KG1 (cell line): ENCODE results near the gene KLHL25.
"Not testable (repeated sequence)": the region's sequence is repeated elsewhere in the genome, so short reads cannot be mapped to it uniquely, and the experiment has no call there.

ENCODE experiments used
- DNase-seq: peaks from one replicate; lab custom pipeline; 2025; lab: John Stamatoyannopoulos, UW

The KLHL25 gene

GRCh38 chr15:85802617-85803016, 7.9 kb upstream of the KLHL25 start:
- not testable (repeated sequence) for DNase-seq

DNA sequence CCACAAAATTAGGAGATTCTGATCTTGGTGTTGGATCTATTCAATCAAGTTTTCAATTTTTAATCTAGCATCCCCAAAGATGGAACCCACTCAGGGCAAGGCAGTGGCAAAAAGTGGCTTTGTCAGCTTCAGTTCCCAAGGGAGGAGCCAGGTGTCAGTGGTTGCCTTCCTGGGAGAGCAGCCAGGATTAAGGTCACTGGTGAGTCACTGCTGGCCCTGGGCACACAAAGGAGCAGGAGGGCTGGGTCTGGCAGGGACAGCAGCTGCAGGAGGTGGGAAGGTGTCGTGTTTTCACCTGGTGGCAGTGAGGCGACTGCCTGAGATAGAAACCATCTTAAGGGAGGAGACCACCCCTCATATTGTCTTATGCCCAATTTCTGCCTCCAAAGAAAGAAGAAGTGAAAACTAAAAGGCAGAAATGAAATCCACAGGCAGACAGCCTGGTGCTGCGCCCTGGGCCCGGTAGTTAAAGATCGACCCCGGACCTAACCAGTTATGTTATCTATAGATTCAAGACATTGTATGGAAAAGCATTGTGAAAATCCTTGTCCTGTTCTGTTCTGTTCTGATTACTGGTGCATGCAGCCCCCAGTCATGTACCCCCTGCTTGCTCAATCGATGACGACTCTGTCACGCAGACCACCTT, 5.9 kb upstream of the KLHL25 start:
- DNase-seq = no peak

DNA sequence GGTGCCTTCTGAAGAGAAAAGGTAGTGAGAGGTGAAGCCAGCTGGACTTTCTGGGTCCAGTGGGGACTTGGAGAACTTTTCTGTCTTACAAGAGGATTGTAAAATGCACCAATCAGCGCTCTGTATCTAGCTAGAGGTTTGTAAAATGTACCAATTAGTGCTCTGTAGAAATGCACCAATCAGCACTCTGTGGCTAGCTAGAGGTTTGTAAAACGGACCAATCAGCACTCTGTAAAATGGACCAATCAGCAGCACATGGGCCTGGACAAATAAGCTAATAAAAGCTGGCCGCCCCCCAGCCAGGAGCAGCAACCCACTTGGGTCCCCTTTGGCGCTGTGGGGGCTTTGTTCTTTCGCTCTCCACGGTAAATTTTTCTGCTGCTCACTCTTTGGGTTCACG, 1.6 kb upstream of the KLHL25 start:
- not testable (repeated sequence) for DNase-seq

- DNase-seq = no peak
Measured at GRCh38 chr15:85795337-85796305, 896 bp upstream of the KLHL25 start.

GRCh38 chr15:85793641-85794597, 806 bp downstream of the KLHL25 start:
- no peak for DNase-seq

DNA sequence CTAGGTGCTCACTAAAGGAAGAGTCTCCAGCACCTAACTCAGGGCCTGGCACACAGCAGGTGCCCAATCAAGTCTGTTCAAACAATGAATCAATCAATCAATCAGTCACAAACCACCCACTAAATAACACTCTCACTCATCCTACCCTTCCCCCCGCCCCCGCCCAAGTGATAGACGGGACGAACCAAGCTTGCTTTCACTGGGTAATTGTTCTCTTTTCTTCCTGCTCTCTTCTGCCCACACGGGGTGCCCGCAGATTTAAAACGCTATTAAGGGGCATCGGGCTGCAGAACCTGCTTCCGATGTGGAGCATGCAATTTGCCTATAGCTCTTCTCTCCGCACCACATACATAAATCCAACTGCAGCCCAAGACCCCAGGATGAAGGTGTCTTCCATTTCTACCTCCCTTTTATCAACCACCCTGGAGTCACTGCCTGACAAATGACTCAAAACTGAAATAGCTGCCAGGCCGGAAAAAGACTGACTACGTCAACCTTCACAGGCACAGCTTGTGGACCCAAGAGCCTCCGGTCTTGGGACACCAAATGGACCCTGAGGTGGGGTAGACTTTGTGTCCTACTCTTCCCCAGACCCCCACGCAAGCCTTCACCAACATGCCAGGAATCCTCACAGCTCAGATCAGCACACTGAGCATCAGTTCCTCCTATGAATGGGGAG, 1.7 kb downstream of the KLHL25 start:
- DNase-seq = no peak

DNA sequence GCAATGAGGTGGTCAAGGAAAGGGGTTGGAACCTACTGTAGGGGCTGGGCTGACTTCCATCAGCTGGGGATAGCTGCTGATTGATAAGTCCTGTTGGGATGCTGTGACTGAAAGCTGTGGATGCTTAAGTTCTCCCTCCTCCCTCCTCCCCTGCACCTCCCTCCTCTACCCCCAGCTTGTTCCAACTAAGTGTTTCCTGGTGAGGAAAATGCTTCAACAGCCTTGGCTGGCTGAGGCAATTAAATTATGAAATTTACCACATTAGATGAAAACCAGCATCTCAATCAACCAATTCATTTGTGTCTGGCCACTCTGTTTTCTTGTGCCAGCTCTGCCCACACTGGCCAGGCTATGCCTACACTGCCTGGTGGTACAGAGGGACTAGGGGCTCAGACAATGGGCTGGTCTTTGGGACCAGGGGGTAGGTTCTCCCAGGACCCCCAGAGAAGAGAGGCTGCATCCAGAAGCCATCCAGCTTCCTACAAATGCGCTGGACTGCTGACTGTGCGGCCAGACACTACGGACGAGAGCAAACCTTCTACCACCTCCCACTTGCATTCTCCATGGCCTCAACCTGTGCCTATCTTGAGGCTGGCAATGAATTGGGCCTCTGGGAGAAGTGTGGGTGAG, 2.5 kb downstream of the KLHL25 start:
- no peak for DNase-seq

DNA sequence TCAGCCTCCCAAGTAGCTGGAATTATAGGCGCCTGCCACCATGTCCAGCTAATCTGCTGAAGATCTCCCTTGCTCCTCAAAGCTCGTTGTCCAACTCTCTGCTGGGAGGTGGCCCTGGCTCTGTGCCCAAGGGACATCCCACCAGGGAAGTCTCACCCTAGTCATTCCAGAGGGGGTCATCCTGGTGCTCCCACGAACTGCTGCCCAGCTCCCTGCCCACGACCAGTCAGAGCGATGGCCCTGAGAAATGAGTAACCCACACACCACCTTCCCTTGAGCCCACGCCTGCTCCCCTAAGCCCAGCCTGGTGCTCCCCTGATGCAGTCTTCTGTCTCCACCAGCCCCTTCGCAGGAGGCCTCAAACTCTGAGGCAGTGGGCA, 5.2 kb downstream of the KLHL25 start:
- no peak for DNase-seq

DNA sequence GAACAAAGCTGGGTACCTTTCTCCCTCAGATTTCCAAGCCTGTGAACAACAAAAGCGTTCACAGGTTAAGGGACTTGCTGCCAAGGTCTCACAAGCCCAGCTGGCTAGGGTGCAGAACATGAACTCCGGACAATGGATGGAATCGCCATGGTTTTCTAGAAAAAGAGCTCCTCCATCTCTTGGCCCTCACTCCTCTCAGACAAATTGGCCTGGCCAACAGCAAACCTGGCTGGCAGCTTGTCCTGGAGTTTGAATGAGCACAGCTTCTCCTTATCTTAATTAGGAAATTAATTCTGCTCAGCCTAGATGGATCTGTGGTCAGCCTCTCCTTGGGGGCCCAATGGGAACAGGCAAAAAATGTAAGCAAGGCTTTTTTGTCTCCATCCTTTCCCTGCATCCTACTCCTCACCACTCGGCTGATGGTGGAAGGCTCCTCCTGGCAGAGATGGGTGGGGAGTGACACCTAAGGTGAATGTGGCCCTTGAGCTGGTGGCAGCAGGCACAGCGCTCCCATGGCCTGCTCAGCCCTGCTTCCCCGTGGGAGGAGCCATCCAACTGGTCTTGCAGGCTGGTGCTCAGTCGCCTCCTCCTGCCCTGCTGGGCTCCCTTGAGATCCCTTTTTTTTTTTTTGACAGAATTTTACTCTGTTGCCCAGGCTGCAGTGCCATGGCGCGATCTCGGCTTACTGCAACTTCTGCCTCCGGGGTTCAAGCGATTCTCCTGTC, 5.8 kb downstream of the KLHL25 start:
- no peak for DNase-seq

DNA sequence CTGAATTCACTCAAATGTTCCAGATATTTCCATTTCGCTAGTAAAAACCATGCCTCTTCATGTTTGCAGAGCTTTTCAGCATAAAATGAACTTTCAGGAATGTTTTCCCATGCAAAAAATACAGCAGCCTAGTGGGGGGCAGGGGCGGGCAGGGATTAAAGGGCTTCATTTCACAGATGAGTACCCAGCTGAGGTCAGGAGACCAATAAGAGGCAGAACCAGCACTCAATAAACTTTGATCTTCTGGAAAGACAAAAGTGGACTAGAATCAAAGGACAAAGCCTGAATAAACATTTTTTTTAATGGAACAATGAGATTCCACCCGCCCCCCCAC, 8.0 kb downstream of the KLHL25 start:
- DNase-seq = no peak

DNA sequence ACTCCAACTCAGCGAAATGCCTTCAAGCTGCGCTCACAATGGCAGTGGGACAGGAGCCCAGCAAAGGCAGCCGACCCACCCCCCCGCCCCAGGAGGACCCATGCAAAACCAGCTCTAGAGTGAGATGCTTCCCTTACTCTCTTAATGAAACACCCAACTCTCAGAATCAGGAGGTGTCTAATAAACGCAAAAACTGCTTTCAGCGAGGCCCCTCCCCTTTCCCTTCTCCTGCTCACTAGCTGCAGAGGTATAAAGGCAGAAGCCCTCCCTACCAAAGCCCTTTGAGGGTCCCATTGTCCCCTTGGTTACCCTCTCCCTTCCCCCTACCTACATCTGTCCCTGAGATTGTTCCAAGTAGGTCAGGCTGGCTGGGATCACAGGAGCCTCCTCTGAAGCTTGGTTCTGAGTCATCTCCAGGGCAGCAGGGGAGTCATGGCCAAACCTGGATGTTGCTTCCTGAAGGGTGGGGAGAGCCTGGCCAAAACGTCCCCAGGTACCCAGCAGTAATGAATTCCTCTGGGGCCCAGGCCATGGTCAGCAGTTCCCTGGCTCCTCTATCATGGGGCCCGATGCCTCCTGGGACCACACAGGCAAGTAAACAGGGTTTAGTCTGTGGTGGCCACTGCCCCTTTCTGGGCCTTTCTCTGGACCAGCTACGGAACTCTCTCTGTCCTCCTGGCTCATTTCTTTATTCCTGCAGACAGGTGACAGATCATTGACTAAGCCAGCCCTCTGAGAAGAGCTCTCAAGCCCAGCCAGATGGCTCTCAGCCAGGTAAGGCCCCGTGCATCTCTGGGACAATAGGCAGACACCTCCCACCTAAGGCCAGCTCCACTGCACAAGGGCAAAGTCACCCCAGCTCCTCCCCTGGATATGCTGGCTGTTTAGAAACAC, 8.6 kb downstream of the KLHL25 start:
- no peak for DNase-seq

DNA sequence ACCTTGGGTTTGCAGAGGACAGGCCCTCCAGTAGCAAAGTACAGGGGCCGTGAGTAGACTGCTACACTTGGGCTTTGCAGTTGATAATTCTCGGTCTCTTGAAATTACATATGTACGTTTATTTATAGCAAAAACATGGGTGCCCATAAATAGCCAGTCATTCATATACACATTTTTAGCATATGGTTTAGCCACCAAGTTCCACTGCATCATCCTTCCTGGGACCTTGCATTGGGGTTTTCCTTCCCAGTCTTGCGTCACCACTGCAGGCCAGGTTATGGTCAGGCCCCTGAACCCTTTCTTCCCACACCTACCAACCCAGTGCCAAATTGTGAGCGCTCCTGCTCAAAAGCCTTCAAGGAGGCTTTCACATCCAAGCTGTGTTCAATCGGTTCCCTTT, 12.7 kb downstream of the KLHL25 start:
- DNase-seq = no peak

DNA sequence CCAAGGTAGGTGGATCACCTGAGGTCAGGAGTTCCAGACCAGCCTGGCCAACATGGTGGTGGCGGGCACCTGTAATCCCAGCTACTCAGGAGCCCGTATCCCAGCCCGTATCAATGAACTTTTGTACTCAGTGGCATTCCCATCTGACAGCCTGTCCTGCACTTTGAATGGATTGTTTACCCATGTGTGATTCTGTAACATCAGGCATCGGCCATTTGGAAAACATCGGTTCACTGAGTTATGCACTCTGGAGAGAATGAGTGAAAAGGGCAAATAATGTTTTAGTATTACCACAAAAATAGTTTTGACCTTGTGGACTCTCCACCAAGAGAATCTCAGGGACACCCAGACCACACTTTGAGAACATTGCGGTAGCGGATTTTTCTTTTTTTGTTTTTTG, 13.6 kb downstream of the KLHL25 start:
- no peak for DNase-seq

DNA sequence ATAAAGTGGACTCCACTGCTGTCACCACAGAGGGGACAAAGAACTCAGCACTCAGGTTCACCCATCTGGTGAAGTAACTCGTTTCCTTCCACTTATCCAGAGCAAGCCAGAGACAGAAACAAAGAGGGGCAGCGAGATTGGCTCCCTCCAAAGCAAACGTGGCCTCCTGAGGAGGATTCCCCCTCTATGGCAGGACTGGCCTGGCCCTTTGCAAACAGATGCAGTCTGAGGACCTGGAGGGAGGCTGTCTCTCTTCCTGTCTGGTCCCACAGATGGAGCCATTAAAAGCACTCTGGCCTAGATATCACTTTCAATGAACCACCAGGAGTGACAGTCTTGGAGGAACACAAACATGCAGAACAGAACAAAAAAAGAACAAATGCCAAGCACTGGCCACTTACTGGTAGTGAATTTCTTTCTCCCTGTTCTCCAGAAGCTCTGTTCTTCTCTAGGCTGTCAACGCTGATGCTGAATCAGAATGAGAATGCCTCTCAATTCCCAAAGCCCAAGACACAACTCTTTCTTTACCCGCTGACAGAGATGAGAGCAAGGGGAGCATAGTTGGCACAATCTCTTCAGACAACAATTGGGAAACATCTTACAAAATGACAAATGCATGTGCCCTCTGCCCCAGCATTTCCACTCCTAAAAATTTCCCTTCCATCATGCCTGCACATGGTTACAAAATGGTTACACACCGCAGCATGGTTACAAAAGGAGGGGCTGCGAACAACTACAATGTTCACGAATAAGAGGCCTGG, 14.3 kb downstream of the KLHL25 start:
- DNase-seq = no peak

DNA sequence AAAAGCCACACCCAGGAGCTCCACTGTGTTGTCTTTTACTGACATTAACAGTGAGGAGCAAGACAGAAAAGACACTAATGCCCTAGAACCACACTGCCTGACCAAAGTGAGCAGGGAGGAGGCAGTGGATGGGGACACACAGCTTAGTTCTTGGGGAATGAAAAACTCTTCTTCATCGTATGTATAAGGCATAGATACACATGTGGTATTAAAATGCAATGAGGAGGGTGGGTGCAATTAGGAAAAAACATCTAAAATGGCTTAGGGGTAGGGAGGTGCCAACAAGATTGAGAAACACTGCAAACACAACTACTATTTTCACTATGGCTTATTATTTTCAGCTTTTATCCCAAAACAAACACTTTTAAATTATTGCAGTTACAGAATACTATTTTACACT, 15.5 kb downstream of the KLHL25 start:
- DNase-seq = no peak

- DNase-seq = no peak
Measured at GRCh38 chr15:85778107-85778776, 16.5 kb downstream of the KLHL25 start.

GRCh38 chr15:85777250-85778106, 17.2 kb downstream of the KLHL25 start:
- DNase-seq = no peak
